GM23248 (cell line): ENCODE results near the gene REXO4. TPM values are rescaled to one million over a fixed set of nuclear protein-coding genes. Genes with fewer than 3 reads are reported as not detected.
"Not testable (repeated sequence)": the region's sequence is repeated elsewhere in the genome, so short reads cannot be mapped to it uniquely, and the experiment has no call there.

ENCODE experiments used
- DNase-seq: peaks from one replicate; pipeline ENCODE4 v3.0.0-alpha.2; 2015
- H2AFZ ChIP-seq: fragments of 200-600 bp; sonication (generic); 2 replicates; pipeline ENCODE4 v1.6.1; 2016; ENCODE audit warnings: antibody characterized with exemption
- H3F3A ChIP-seq: fragments of 200-600 bp; sonication (generic); 2 replicates; pipeline ENCODE4 v1.6.1; 2016; ENCODE audit warnings: mild to moderate bottlenecking, antibody characterized with exemption, mixed run types; ENCODE audit not compliant: insufficient read depth
- H3K27ac ChIP-seq: fragments of 200-600 bp; sonication (generic); 2 replicates; pipeline ENCODE4 v1.5.1; 2016; ENCODE audit warnings: mild to moderate bottlenecking
- H3K27me3 ChIP-seq: fragments of 200-600 bp; sonication (generic); replicated peaks from 2 replicates; pipeline ENCODE4 v1.6.1; 2016; ENCODE audit warnings: mild to moderate bottlenecking; ENCODE audit not compliant: insufficient read depth
- H3K36me3 ChIP-seq: fragments of 200-600 bp; sonication (generic); 2 replicates; pipeline ENCODE4 v1.6.1; 2016; ENCODE audit warnings: low read depth, mild to moderate bottlenecking
- H3K4me1 ChIP-seq: fragments of 200-600 bp; sonication (generic); 2 replicates; pipeline ENCODE4 v1.6.1; 2016; ENCODE audit warnings: mild to moderate bottlenecking; ENCODE audit not compliant: insufficient read depth
- H3K4me2 ChIP-seq: fragments of 200-600 bp; sonication (generic); one replicate; pipeline ENCODE4 v1.6.1; 2016; ENCODE audit warnings: mild to moderate bottlenecking; ENCODE audit not compliant: unreplicated experiment
- H3K4me3 ChIP-seq: fragments of 200-600 bp; sonication (generic); 2 replicates; pipeline ENCODE4 v1.5.1; 2016; ENCODE audit warnings: mild to moderate bottlenecking
- H3K79me2 ChIP-seq: fragments of 200-600 bp; sonication (generic); 2 replicates; pipeline ENCODE4 v1.6.1; 2016; ENCODE audit warnings: mild to moderate bottlenecking; ENCODE audit not compliant: insufficient read depth
- H3K9ac ChIP-seq: fragments of 200-600 bp; sonication (generic); 2 replicates; pipeline ENCODE4 v1.6.1; 2016; ENCODE audit warnings: mild to moderate bottlenecking
- H3K9me2 ChIP-seq: fragments of 200-600 bp; sonication (generic); 2 replicates; pipeline ENCODE4 v1.6.1; 2016; ENCODE audit warnings: mixed run types, mild to moderate bottlenecking, moderate library complexity; ENCODE audit not compliant: insufficient read depth
- H3K9me3 ChIP-seq: fragments of 200-600 bp; sonication (generic); one replicate; pipeline ENCODE4 v1.6.1; 2017; ENCODE audit warnings: low read depth
- H4K20me1 ChIP-seq: fragments of 200-600 bp; sonication (generic); 2 replicates; pipeline ENCODE4 v1.6.0; 2016; ENCODE audit not compliant: insufficient read depth
- EZH2 ChIP-seq: fragments of 200-600 bp; sonication (generic); IDR thresholded peaks from 2 replicates; pipeline ENCODE4 v1.6.1; 2018; ENCODE audit warnings: antibody characterized with exemption, mild to moderate bottlenecking; ENCODE audit not compliant: insufficient read depth, poor library complexity, severe bottlenecking
- EZH2phosphoT487 ChIP-seq: fragments of 200-600 bp; sonication (generic); IDR thresholded peaks from 2 replicates; pipeline ENCODE4 v1.6.1; 2018; ENCODE audit warnings: antibody characterized with exemption, moderate library complexity, mild to moderate bottlenecking, low read depth; ENCODE audit not compliant: insufficient read depth
- WGBS, 2 experiments: methylation state at CpG; one replicate each; pipeline ENCODE4 v1.1.6; 2015 to 2017; ENCODE audit warnings: low lambda C conversion rate in 2 of 2, low coverage in 1 of 2; ENCODE audit errors: missing lambda C conversion rate in 2 of 2; 5-methylcytosine and 5-hydroxymethylcytosine counted together
- in situ Hi-C: fragments of 300-500 bp; cut with MboI; formaldehyde crosslinking; loops from 2 replicates; pipeline ENCODE4 v1.15.0; 2020
- polyA plus RNA-seq: library from polyadenylated mRNA; unstranded; fragments of >200 nt; fragmentation: Nextera tagmentation; extraction: Ambion mirVana; gene quantifications from 2 replicates; pipeline ENCODE4 v1.2.1, GENCODE V29; 2016
- total RNA-seq: library from RNA; depleted of rRNA; stranded (reverse); fragments of >200 nt; shearing (Covaris generic); gene quantifications from 2 replicates; pipeline ENCODE4 v1.2.3, GENCODE V29; 2014

The REXO4 gene
- total and polyA plus RNA-seq, 2 experiments from 2014 or later, result 17.5 to 26.9 TPM

- H3K9me2 ChIP-seq, result no peaks in the 10 kb centered on the region
- no peak overlapping the region for H3K4me3 ChIP-seq
- H3K27ac ChIP-seq, result no peak overlapping the region
- no peak for TF ChIP-seq EZH2phosphoT487
- no peak for TF ChIP-seq EZH2
- no peaks in the 10 kb centered on the region for H3K79me2 ChIP-seq
- no peaks in the 10 kb centered on the region for H3K4me1 ChIP-seq
- H3K9me3 ChIP-seq, result no peaks in the 10 kb centered on the region
- no peak for DNase-seq
- no peaks in the 10 kb centered on the region for H3K36me3 ChIP-seq
- H3K4me2 ChIP-seq, result no peak overlapping the region
- peaks cover 6% of the 10 kb centered on the region for H3K27me3 ChIP-seq
- H3K9ac ChIP-seq, result no peak overlapping the region
- no peak overlapping the region for H2AFZ ChIP-seq
- 59 to 60% methylated on average over 7 to 9 of the region's 9 CpGs for WGBS, 2 experiments
- no peaks in the 10 kb centered on the region for H3F3A ChIP-seq
- in situ Hi-C loops, result no loop called here
- H4K20me1 ChIP-seq, result no peaks in the 10 kb centered on the region
These were observed 19.9 kb downstream of the REXO4 start for GRCh38 chr9:133397895-133398294.

DNA sequence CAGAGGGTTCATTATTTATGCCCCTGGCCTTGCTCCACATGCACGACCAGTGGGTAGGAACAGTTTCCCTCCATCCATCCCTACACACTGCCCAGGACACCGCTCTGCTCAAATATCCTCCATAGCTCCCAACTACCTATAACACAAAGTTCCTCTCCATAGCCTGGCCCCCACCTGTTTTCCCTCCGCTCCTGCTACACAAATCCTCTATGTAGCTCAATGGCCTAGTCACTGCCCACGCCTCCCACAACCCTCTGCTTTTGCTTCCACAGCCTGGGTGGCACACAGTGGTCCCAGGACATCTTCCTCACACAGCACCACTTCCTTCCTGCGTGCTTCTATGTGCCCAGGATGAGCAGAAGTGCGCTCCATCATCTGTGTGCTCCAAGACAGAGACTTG, 20.4 kb downstream of the REXO4 start:
- no peak overlapping the region for H3K4me2 ChIP-seq
- 48 to 54% methylated on average over 6 of the region's 6 CpGs for WGBS, 2 experiments
- H3K27me3 ChIP-seq, result peaks cover 6% of the 10 kb centered on the region
- in situ Hi-C loops, result no loop called here
- H2AFZ ChIP-seq, result no peak overlapping the region
- no peaks in the 10 kb centered on the region for H3K9me2 ChIP-seq
- no peaks in the 10 kb centered on the region for H3F3A ChIP-seq
- DNase-seq, result no peak
- no peaks in the 10 kb centered on the region for H3K36me3 ChIP-seq
- TF ChIP-seq EZH2phosphoT487 (no peak), EZH2 (no peak)
- H3K79me2 ChIP-seq, result no peaks in the 10 kb centered on the region
- no peak overlapping the region for H3K27ac ChIP-seq
- no peak overlapping the region for H3K9ac ChIP-seq
- H4K20me1 ChIP-seq, result no peaks in the 10 kb centered on the region
- H3K4me1 ChIP-seq, result no peaks in the 10 kb centered on the region
- H3K4me3 ChIP-seq, result no peak overlapping the region
- no peaks in the 10 kb centered on the region for H3K9me3 ChIP-seq

GRCh38 chr9:133396952-133397351, 20.9 kb downstream of the REXO4 start:
- H3K4me1 ChIP-seq, result no peaks in the 10 kb centered on the region
- H3K4me2 ChIP-seq, result no peak overlapping the region
- no peaks in the 10 kb centered on the region for H3K9me3 ChIP-seq
- no peaks in the 10 kb centered on the region for H3K79me2 ChIP-seq
- no peaks in the 10 kb centered on the region for H3K9me2 ChIP-seq
- DNase-seq, result peak; percentile 48
- no peaks in the 10 kb centered on the region for H3F3A ChIP-seq
- no peak overlapping the region for H2AFZ ChIP-seq
- no peaks in the 10 kb centered on the region for H4K20me1 ChIP-seq
- in situ Hi-C loops, result no loop called here
- no peak overlapping the region for H3K27ac ChIP-seq
- no peaks in the 10 kb centered on the region for H3K36me3 ChIP-seq
- H3K4me3 ChIP-seq, result no peak overlapping the region
- no peak overlapping the region for H3K9ac ChIP-seq
- 13 to 16% methylated on average over 14 of the region's 14 CpGs for WGBS, 2 experiments
- H3K27me3 ChIP-seq, result peaks cover 6% of the 10 kb centered on the region
- TF ChIP-seq EZH2 (no peak), EZH2phosphoT487 (no peak)

DNA sequence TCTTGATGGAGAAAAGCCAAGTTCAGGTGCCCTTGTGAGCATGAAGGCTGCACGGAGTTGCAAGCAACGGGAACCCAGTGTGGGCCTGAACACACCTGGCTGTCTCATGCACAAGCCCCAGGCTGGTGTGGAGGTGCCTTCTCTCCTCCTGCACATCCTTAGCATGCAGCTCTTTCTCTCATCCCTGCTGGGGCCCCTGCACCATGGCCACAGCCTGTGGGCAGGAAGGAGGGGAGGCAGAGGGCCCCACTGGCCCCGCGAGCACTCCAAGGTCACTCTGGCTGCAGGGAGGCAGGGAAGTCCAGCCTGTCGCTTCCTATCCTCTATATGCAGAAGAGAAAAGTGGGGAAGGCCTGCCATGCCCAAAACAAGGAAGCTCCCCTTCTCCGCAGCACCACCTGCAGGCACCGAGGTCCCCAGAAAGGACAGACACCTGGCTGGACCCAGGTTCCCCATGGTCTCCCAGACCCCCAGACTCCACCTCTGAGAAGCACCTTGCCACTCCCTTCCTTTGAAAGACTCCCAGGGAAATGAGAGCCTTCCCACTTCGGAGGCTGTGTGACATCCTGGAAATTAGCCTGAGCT, 23.0 kb downstream of the REXO4 start:
- Histone ChIP-seq H3K4me2 (no peak overlapping the region), H3K9ac (no peak overlapping the region), H3K79me2 (no peaks in the 10 kb centered on the region), H3K9me3 (no peaks in the 10 kb centered on the region), H3K4me3 (no peak overlapping the region), H3F3A (no peaks in the 10 kb centered on the region), H3K36me3 (no peaks in the 10 kb centered on the region), H2AFZ (no peak overlapping the region), H4K20me1 (no peaks in the 10 kb centered on the region), H3K9me2 (no peaks in the 10 kb centered on the region), H3K27me3 (peaks cover 6% of the 10 kb centered on the region), H3K4me1 (no peaks in the 10 kb centered on the region), H3K27ac (no peak overlapping the region)
- DNase-seq, result no peak
- TF ChIP-seq EZH2, result no peak
- TF ChIP-seq EZH2phosphoT487, result no peak
- WGBS, 2 experiments, result 44 to 48% methylated on average over 8 of the region's 8 CpGs
- in situ Hi-C loops, result no loop called here

DNA sequence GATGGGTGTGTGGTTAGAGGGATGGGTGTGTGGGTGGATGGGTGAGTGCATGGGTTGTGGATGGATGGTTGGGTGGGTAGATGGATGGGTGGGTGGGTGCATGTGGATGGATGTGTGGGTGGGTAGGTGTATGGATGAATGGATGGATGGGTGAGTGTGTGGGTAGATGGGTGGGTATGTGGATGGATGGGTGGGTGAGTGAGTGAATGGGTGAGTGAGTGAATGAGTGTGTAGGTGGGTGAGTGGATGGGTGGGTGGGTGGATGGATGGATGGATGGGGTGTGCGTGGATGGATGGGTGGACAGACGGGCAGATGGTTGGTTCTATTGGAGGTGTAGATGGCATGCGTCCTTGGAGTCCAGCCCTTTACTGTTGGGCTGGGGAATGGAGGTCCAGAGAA, 24.4 kb downstream of the REXO4 start:
- Histone ChIP-seq H2AFZ (no peak overlapping the region), H3K9ac (no peak overlapping the region), H3K27me3 (peaks cover 6% of the 10 kb centered on the region), H3K4me1 (no peaks in the 10 kb centered on the region), H3K4me2 (no peak overlapping the region), H4K20me1 (no peaks in the 10 kb centered on the region), H3K4me3 (no peak overlapping the region), H3K9me2 (no peaks in the 10 kb centered on the region), H3K79me2 (no peaks in the 10 kb centered on the region), H3K27ac (no peak overlapping the region), H3K9me3 (no peaks in the 10 kb centered on the region), H3K36me3 (no peaks in the 10 kb centered on the region), H3F3A (no peaks in the 10 kb centered on the region)
- in situ Hi-C loops, result no loop called here
- TF ChIP-seq EZH2phosphoT487, result no peak
- 70 to 90% methylated on average over 2 to 3 of the region's 3 CpGs for WGBS, 2 experiments
- DNase-seq, result no peak

- DNase-seq, result not testable (repeated sequence)
These were observed 25.5 kb downstream of the REXO4 start for GRCh38 chr9:133392308-133392707.

GRCh38 chr9:133391449-133391848, 26.4 kb downstream of the REXO4 start:
- H3K4me1 ChIP-seq, H3K27me3 ChIP-seq, in situ Hi-C loops, H3K4me3 ChIP-seq, H3K36me3 ChIP-seq, H3F3A ChIP-seq, DNase-seq, H2AFZ ChIP-seq, H3K27ac ChIP-seq, H4K20me1 ChIP-seq, H3K9ac ChIP-seq, H3K9me2 ChIP-seq, H3K79me2 ChIP-seq, H3K9me3 ChIP-seq, H3K4me2 ChIP-seq: not testable (repeated sequence)
- 27 to 48% methylated on average over 2 to 3 of the region's 4 CpGs for WGBS, 2 experiments

More at GRCh38 chr9:133392308-133392707, 25.5 kb downstream of the REXO4 start:
- H3K4me3 ChIP-seq, H3K4me2 ChIP-seq, H3K9ac ChIP-seq, H3K27me3 ChIP-seq, in situ Hi-C loops, H3K4me1 ChIP-seq, H3K36me3 ChIP-seq, H3F3A ChIP-seq, H3K9me2 ChIP-seq, H3K27ac ChIP-seq, H2AFZ ChIP-seq, H4K20me1 ChIP-seq, H3K79me2 ChIP-seq, H3K9me3 ChIP-seq: not testable (repeated sequence)
- 80 to 84% methylated on average over 3 of the region's 3 CpGs for WGBS, 2 experiments
